ENCODE data around the gene POLD3. TPM values are rescaled to one million over a fixed set of nuclear protein-coding genes. Genes with fewer than 3 reads are reported as not detected.
A peak's percentile ranks its signal among the peaks of the same experiment; 100 is the strongest.

The POLD3 gene
- total RNA-seq, 1 donor from 2014 or later: 44.5 TPM

GRCh38 chr11:74630043-74630442 lies 37.7 kb downstream of the POLD3 start:
- Mint-ChIP-seq H3K4me3 (ENCODE audit: low read depth) (no peak overlapping the region), H3K27ac (no peak overlapping the region), H3K36me3 (ENCODE audit: low read depth) (peaks cover 72% of the 10 kb centered on the region), H3K4me1 (ENCODE audit: low read depth) (peaks cover 11% of the 10 kb centered on the region), H3K9me3 (no peaks in the 10 kb centered on the region), H3K27me3 (ENCODE audit: low read depth) (no peaks in the 10 kb centered on the region)
- no peak for DNase-seq (ENCODE audit: low spot score)
- intact Hi-C loops (cut with micrococcal nuclease): no loop called here

GRCh38 chr11:74633406-74634393 lies 41.3 kb downstream of the POLD3 start:
- no peaks in the 10 kb centered on the region for H3K9me3 Mint-ChIP-seq
- DNase-seq (ENCODE audit: low spot score): no peak
- no peaks in the 10 kb centered on the region for H3K27me3 Mint-ChIP-seq (ENCODE audit: low read depth)
- H3K4me1 Mint-ChIP-seq (ENCODE audit: low read depth): peaks cover 19% of the 10 kb centered on the region
- intact Hi-C loops (cut with micrococcal nuclease): no loop called here
- peaks cover 84% of the 10 kb centered on the region for H3K36me3 Mint-ChIP-seq (ENCODE audit: low read depth)
- H3K27ac Mint-ChIP-seq: no peak overlapping the region
- no peak overlapping the region for H3K4me3 Mint-ChIP-seq (ENCODE audit: low read depth)

- H3K27ac Mint-ChIP-seq: no peak overlapping the region
- H3K27me3 Mint-ChIP-seq (ENCODE audit: low read depth): no peaks in the 10 kb centered on the region
- H3K4me1 Mint-ChIP-seq (ENCODE audit: low read depth): peaks cover 16% of the 10 kb centered on the region
- peaks cover 81% of the 10 kb centered on the region for H3K36me3 Mint-ChIP-seq (ENCODE audit: low read depth)
- no peak for DNase-seq (ENCODE audit: low spot score)
- intact Hi-C loops (cut with micrococcal nuclease): no loop called here
- no peaks in the 10 kb centered on the region for H3K9me3 Mint-ChIP-seq
- no peak overlapping the region for H3K4me3 Mint-ChIP-seq (ENCODE audit: low read depth)
Observed at GRCh38 chr11:74634537-74634936, 42.2 kb downstream of the POLD3 start.

GRCh38 chr11:74636630-74637184 lies 44.3 kb downstream of the POLD3 start:
- Mint-ChIP-seq H3K9me3 (no peaks in the 10 kb centered on the region), H3K4me1 (ENCODE audit: low read depth) (peaks cover 14% of the 10 kb centered on the region), H3K4me3 (ENCODE audit: low read depth) (no peak overlapping the region), H3K27ac (peak overlapping the region; percentile 76), H3K36me3 (ENCODE audit: low read depth) (peaks cover 83% of the 10 kb centered on the region), H3K27me3 (ENCODE audit: low read depth) (no peaks in the 10 kb centered on the region)
- no peak for DNase-seq (ENCODE audit: low spot score)
- intact Hi-C loops (cut with micrococcal nuclease): no loop called here

- Mint-ChIP-seq H3K36me3 (ENCODE audit: low read depth) (peaks cover 84% of the 10 kb centered on the region), H3K4me3 (ENCODE audit: low read depth) (no peak overlapping the region), H3K9me3 (no peaks in the 10 kb centered on the region), H3K4me1 (ENCODE audit: low read depth) (peaks cover 13% of the 10 kb centered on the region), H3K27me3 (ENCODE audit: low read depth) (no peaks in the 10 kb centered on the region), H3K27ac (no peak overlapping the region)
- no peak for DNase-seq (ENCODE audit: low spot score)
- intact Hi-C loops (cut with micrococcal nuclease): no loop called here
Observed at GRCh38 chr11:74637700-74638099, 45.3 kb downstream of the POLD3 start.

GRCh38 chr11:74638869-74639268 lies 46.5 kb downstream of the POLD3 start:
- Mint-ChIP-seq H3K4me1 (ENCODE audit: low read depth) (peaks cover 13% of the 10 kb centered on the region), H3K9me3 (no peaks in the 10 kb centered on the region), H3K27me3 (ENCODE audit: low read depth) (no peaks in the 10 kb centered on the region), H3K36me3 (ENCODE audit: low read depth) (peaks cover 85% of the 10 kb centered on the region), H3K27ac (no peak overlapping the region), H3K4me3 (ENCODE audit: low read depth) (no peak overlapping the region)
- intact Hi-C loops (cut with micrococcal nuclease): no loop called here
- no peak for DNase-seq (ENCODE audit: low spot score)

GRCh38 chr11:74639533-74639932 lies 47.2 kb downstream of the POLD3 start:
- intact Hi-C loops (cut with micrococcal nuclease): no loop called here
- H3K36me3 Mint-ChIP-seq (ENCODE audit: low read depth): peaks cover 83% of the 10 kb centered on the region
- peaks cover 13% of the 10 kb centered on the region for H3K4me1 Mint-ChIP-seq (ENCODE audit: low read depth)
- no peak overlapping the region for H3K4me3 Mint-ChIP-seq (ENCODE audit: low read depth)
- no peaks in the 10 kb centered on the region for H3K9me3 Mint-ChIP-seq
- DNase-seq (ENCODE audit: low spot score): no peak
- no peaks in the 10 kb centered on the region for H3K27me3 Mint-ChIP-seq (ENCODE audit: low read depth)
- no peak overlapping the region for H3K27ac Mint-ChIP-seq

- Mint-ChIP-seq H3K27ac (no peak overlapping the region), H3K4me1 (ENCODE audit: low read depth) (peaks cover 7% of the 10 kb centered on the region), H3K9me3 (no peaks in the 10 kb centered on the region), H3K36me3 (ENCODE audit: low read depth) (peaks cover 72% of the 10 kb centered on the region), H3K4me3 (ENCODE audit: low read depth) (no peak overlapping the region), H3K27me3 (ENCODE audit: low read depth) (no peaks in the 10 kb centered on the region)
- DNase-seq (ENCODE audit: low spot score): no peak
- intact Hi-C loops (cut with micrococcal nuclease): no loop called here
Observed at GRCh38 chr11:74641289-74641688, 48.9 kb downstream of the POLD3 start.

GRCh38 chr11:74641905-74642304 lies 49.5 kb downstream of the POLD3 start:
- H3K27me3 Mint-ChIP-seq (ENCODE audit: low read depth): no peaks in the 10 kb centered on the region
- H3K4me3 Mint-ChIP-seq (ENCODE audit: low read depth): no peak overlapping the region
- peaks cover 66% of the 10 kb centered on the region for H3K36me3 Mint-ChIP-seq (ENCODE audit: low read depth)
- H3K9me3 Mint-ChIP-seq: no peaks in the 10 kb centered on the region
- H3K4me1 Mint-ChIP-seq (ENCODE audit: low read depth): peaks cover 1% of the 10 kb centered on the region
- intact Hi-C loops (cut with micrococcal nuclease): no loop called here
- H3K27ac Mint-ChIP-seq: no peak overlapping the region
- DNase-seq (ENCODE audit: low spot score): no peak

- intact Hi-C loops (cut with micrococcal nuclease): no loop called here
- Mint-ChIP-seq H3K4me1 (ENCODE audit: low read depth) (no peaks in the 10 kb centered on the region), H3K4me3 (ENCODE audit: low read depth) (no peak overlapping the region), H3K9me3 (no peaks in the 10 kb centered on the region), H3K36me3 (ENCODE audit: low read depth) (peaks cover 61% of the 10 kb centered on the region), H3K27ac (no peak overlapping the region), H3K27me3 (ENCODE audit: low read depth) (no peaks in the 10 kb centered on the region)
- no peak for DNase-seq (ENCODE audit: low spot score)
Observed at GRCh38 chr11:74642912-74643311, 50.5 kb downstream of the POLD3 start.

GRCh38 chr11:74644081-74644480 lies 51.7 kb downstream of the POLD3 start:
- Mint-ChIP-seq H3K4me3 (ENCODE audit: low read depth) (no peak overlapping the region), H3K27me3 (ENCODE audit: low read depth) (no peaks in the 10 kb centered on the region), H3K9me3 (no peaks in the 10 kb centered on the region), H3K4me1 (ENCODE audit: low read depth) (no peaks in the 10 kb centered on the region), H3K36me3 (ENCODE audit: low read depth) (peaks cover 58% of the 10 kb centered on the region), H3K27ac (no peak overlapping the region)
- intact Hi-C loops (cut with micrococcal nuclease): no loop called here
- no peak for DNase-seq (ENCODE audit: low spot score)

- Mint-ChIP-seq H3K4me1 (ENCODE audit: low read depth) (no peaks in the 10 kb centered on the region), H3K27ac (no peak overlapping the region), H3K27me3 (ENCODE audit: low read depth) (no peaks in the 10 kb centered on the region), H3K9me3 (no peaks in the 10 kb centered on the region), H3K36me3 (ENCODE audit: low read depth) (peaks cover 59% of the 10 kb centered on the region), H3K4me3 (ENCODE audit: low read depth) (no peak overlapping the region)
- intact Hi-C loops (cut with micrococcal nuclease): no loop called here
- no peak for DNase-seq (ENCODE audit: low spot score)
Observed at GRCh38 chr11:74646215-74646614, 53.8 kb downstream of the POLD3 start.

- DNase-seq (ENCODE audit: low spot score): no peak
- H3K27me3 Mint-ChIP-seq (ENCODE audit: low read depth): no peaks in the 10 kb centered on the region
- H3K36me3 Mint-ChIP-seq (ENCODE audit: low read depth): peaks cover 58% of the 10 kb centered on the region
- no peak overlapping the region for H3K27ac Mint-ChIP-seq
- no peaks in the 10 kb centered on the region for H3K9me3 Mint-ChIP-seq
- no peaks in the 10 kb centered on the region for H3K4me1 Mint-ChIP-seq (ENCODE audit: low read depth)
- no peak overlapping the region for H3K4me3 Mint-ChIP-seq (ENCODE audit: low read depth)
- intact Hi-C loops (cut with micrococcal nuclease): no loop called here
Observed at GRCh38 chr11:74646954-74647353, 54.6 kb downstream of the POLD3 start.

Measured in activated T-helper 2 cell treated with anti-CD3 and anti-CD28 coated beads, Interferon-gamma antibody, Interleukin-2, Interleukin-4, amounts not matched to agents 10 μg/mL and 5 μg/mL and 100 μg/mL, durations not matched to agents 14 hours and 24 hours and 36 hours (primary cell).